Esophagus mucosa (tissue), 1 donor: ENCODE results near the gene SELENOO. TPM values are rescaled to one million over a fixed set of nuclear protein-coding genes. Genes with fewer than 3 reads are reported as not detected.
A peak's percentile ranks its signal among the peaks of the same experiment; 100 is the strongest.

Experiments
- ATAC-seq: fragments of 200-7000 bp; cut with Tn5 transposase; one replicate; pipeline ENCODE4 v1.9.1; 2020
- total RNA-seq: library from RNA; stranded (reverse); gene quantifications from one replicate; pipeline ENCODE4 v1.2.4, GENCODE V29; 2023
- donor health status: DM: yes; HTN: yes; CAD: no.

Gene SELENOO
- total RNA-seq, 1 donor from 2014 or later = 13.3 TPM

DNA sequence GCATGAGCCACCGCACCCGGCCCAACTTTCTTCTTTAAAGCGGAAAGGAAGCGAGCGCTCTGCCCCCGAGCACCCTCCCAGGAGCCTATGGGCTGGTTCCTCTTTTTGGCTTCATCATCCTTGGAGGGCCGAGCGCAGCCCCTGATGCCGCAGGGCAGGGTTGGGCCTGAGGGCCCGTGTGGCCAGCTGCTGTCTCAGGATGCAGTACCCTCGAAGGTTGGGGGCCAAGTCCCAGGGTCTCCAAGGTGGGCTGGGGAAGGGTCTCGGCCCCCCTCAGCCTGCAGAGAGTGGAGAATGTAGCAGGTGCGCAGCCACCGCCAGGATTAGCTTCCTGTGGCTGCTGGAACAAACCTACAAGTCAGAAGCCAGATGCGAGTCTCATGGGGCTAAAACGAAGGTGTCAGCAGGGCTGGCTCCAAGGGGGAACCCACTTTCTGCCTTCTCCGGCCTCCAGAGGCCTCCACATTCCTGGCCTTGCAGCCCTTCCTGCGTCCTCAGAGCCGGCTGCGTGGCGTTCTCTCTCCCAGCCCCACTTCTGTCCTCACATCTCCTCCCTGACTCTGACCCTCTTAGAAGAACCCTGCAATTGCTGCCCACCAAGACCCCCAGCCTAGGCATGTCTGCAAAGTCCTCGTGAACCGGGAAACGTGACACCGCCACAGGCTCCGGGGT is 27.4 kb upstream of the SELENOO start:
- no peak for ATAC-seq

DNA sequence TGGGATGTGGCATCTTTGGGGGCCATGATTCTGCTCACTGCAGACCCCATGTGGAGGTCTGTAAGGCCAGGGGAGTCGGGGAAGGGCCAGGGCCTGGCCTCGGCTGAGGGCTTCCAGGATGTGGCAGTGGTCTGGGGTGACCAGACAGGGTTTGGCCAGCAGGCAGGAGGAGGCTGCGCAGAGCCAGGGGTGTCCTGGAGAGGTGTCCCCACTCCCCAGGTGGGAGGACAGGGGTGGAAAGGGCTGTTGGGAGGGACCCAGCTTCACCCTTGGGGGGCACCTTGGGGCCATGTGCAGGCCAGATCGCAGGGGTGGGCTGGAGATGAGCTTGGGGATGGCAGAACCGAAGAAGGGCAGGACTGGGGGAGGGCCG is 26.8 kb upstream of the SELENOO start:
- ATAC-seq = no peak

DNA sequence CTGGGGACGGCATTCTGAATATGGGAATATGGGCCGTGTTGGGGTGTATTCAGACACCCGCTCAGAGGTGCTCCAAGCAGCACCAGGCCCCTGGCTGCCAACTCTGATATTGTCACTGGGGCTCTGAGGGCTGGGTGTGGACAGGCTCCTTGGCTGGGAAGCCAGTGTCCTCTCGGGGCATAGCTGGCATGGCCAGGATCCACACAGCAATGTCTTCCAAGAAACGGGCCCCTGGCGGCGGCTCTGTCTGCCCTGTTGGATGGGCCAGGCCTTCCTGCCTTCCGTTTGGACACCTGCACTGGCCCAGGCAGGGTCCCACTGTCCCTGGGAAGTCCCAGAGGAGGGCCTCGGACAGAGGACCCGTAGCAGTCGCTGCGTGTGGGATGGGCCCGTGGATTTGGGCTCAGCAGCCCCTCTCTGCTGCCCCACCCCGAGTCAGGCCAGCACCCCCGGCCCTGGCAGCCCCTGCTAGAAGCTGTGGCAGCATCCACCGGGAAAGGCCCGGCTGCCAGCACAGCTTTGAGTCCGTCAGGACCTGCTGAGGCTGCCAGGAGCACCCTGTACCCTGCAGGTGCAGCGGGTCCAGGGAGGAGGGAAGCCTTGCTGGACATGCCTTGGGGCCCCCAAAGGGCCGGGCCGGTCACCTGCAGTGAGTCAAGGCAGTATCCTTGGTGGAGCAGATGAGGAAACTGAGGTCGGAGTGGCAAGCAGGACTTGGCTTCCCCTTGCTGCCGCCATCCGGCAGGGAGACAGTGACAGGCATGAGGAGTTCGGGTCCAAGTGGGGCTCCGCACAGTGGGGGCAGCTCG is 26.2 kb upstream of the SELENOO start:
- no peak for ATAC-seq

DNA sequence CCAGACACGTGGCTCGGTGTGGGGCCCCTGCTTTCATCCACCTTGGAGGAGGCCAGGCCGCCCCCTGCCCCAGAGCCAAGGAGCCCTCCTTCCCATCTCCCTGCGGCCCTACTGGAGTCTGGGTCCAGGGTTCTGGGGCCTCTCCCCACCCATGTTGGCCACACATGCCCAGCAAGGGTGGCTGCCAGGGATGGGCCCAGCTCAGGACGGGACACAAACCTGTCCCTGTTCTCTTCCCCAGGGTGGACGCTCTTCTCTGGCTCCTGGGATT is 25.7 kb upstream of the SELENOO start:
- ATAC-seq = no peak

DNA sequence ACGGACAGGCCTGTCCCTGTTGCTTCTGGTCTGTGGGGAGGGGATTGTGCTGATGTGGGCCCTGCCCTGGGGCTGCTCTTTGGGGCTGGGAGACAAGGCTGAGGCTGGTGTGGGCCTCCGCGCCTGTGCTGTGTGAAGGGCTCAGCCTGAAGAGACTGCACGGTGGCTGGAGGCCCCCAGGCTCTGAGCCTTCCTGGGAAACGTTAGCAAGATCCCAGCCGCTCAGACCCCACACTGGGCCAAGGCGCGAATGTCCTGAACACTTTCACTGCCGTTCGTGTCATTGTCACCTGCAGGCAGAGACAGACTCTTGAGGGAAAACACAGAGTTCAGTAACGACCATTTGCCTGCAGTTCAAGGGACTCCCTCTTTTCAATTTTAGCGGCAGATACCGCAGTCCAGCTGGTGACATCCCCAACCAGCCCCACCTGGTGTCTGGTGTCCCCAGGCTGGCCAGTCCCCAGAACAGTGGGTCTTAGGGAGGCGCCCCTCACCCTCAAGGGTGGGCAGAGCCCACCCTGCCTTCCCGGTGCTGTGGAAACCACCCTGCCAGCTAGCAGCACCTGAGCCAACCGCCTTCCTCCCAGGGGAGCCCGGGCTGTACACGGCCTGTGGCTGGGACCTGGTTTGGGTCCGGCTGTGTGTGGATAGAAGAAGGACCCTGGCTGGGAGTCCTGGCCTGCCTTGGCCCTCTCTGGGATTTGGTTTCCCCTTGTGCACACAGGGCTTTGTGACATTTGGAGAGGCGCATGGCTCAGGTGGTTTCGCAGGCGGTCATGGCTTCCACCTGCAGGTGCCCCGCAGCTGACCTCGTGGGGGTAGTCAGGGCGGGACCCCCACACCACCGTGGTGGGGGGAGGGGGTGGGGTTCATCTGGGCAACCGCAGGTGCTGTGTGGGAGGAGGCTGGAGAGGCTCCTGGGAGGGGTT is 24.6 kb upstream of the SELENOO start:
- no peak for ATAC-seq

DNA sequence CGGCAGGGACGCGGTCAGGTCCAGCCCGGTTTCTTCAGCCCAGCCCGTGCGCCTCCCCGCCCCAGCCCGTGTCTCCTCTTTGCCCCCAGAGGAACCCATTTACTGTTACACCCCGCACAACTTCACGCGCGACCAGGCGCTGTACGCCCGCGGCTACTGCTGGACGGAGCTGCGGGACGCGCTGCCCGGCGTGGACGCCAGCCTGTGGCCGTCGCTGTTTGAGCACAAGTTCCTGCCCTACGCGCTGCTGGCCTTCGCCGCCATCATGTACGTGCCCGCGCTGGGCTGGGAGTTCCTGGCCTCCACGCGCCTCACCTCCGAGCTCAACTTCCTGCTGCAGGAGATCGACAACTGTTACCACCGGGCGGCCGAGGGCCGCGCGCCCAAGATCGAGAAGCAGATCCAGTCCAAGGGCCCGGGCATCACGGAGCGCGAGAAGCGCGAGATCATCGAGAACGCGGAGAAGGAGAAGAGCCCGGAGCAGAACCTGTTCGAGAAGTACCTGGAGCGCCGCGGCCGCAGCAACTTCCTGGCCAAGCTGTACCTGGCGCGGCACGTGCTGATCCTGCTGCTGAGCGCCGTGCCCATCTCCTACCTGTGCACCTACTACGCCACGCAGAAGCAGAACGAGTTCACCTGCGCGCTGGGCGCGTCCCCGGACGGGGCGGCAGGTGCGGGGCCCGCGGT is 23.8 kb upstream of the SELENOO start:
- no peak for ATAC-seq

DNA sequence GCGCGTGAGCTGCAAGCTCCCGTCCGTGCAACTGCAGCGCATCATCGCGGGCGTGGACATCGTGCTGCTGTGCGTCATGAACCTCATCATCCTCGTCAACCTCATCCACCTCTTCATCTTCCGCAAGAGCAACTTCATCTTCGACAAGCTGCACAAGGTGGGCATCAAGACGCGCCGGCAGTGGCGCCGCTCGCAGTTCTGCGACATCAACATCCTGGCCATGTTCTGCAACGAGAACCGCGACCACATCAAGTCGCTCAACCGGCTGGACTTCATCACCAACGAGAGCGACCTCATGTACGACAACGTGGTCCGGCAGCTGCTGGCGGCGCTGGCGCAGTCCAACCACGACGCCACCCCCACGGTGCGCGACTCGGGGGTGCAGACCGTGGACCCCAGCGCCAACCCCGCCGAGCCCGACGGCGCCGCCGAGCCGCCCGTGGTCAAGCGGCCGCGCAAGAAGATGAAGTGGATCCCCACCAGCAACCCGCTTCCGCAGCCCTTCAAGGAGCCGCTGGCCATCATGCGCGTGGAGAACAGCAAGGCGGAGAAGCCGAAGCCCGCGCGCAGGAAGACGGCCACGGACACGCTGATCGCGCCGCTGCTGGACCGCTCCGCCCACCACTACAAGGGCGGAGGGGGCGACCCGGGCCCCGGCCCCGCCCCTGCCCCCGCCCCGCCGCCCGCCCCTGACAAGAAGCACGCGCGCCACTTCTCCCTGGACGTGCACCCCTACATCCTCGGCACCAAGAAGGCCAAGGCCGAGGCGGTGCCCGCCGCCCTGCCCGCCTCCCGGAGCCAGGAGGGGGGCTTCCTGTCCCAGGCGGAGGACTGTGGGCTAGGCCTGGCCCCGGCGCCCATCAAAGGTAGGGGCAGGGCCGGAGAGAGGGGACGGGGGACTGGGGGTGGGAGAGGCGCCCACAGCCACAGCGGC is 23.0 kb upstream of the SELENOO start:
- ATAC-seq = no peak

DNA sequence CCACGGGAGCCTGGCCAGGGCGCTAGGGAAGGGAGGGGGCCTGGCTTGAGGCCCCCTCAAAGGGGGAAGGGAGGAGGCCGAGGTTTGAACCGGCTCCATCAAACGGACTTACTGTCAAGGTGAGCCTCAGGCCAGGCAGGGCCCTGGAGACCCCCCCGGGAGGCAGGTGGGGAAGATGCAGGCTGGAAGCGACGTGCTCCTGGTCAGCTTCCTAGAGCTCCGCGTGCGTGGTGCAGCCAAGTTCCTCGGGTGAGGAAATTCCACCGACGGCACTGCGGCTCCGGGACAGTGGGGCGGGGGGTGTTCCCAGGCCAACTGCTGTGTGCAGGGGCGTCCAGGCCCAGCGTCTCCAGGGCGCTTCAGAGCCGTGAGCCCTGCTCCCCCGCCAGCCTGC is 22.3 kb upstream of the SELENOO start:
- no peak for ATAC-seq

DNA sequence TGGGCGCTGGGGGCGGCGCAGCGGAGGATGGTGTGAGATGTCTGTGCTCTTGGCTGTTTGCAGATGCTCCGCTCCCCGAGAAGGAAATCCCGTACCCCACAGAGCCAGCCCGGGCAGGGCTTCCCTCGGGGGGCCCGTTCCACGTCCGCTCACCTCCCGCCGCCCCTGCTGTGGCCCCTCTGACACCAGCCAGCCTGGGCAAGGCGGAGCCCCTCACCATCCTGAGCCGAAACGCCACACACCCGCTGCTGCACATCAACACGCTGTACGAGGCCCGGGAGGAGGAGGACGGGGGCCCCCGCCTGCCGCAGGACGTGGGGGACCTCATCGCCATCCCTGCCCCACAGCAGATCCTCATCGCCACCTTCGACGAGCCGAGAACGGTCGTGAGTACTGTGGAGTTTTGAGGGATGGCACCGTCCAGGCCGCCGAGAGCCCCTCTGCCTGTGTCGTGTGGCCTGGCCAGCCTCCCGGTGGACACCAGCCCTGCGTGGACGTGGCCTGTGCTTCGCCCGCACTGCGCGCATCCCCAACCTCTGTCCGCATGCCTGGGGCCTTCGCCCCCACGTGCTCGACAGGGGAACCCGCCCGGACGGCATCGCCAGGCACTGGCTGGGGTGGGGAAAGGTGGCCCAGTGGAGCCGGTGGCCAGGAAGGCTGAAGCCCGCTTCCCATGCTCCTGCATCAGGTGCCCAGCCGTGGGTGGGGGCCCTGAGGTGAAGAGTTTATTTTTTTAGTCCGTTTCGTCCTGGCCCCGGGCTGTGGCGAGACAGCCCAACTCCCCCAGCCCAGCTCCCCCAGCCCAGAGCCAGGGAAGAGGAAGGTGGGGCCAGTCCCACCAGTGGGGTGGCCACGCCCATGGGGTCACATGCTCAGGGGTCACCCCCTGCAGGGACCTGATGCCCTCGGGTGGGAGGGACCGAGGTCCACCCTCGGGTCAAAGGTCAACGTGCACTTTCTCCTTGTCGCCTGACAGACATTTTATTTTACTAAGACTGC is 21.6 kb upstream of the SELENOO start:
- no peak for ATAC-seq

DNA sequence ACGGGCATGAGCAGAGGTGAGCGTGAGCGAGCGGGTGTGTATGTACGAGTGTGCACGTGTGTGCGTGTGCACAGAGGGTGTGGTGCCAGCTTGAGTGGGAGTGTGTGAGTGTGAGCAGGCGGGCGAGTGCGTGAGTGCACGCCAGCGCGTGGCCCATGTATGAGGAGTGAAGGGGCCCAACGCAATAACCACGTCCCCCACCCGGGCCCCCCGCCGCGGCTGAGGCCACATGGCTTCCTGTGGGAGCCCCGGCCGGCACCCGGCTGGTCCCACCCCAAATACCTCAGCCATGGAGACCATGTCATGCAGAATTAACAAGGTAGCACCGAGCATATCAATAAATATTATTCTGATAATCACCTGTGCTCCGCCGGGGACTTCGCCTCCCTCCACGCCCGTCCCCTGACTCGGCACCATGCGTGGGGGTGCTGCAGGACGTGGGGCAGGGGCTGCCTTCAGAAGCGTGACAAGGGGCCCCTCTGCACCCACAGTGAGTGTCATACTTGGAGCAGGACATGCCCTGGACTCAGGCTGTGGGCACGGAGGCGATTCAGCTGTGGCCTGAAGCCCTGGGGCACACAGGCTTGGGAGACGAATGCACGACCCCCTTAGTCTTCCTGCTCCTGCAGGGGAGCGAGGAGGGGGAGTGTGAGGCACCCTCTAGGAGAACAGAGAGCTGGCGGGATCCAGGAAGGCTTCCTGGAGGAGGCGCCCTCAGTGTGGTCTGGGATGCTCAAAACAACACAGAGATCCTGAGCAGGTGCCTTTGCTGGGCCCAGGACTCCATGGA is 20.7 kb upstream of the SELENOO start:
- no peak for ATAC-seq

DNA sequence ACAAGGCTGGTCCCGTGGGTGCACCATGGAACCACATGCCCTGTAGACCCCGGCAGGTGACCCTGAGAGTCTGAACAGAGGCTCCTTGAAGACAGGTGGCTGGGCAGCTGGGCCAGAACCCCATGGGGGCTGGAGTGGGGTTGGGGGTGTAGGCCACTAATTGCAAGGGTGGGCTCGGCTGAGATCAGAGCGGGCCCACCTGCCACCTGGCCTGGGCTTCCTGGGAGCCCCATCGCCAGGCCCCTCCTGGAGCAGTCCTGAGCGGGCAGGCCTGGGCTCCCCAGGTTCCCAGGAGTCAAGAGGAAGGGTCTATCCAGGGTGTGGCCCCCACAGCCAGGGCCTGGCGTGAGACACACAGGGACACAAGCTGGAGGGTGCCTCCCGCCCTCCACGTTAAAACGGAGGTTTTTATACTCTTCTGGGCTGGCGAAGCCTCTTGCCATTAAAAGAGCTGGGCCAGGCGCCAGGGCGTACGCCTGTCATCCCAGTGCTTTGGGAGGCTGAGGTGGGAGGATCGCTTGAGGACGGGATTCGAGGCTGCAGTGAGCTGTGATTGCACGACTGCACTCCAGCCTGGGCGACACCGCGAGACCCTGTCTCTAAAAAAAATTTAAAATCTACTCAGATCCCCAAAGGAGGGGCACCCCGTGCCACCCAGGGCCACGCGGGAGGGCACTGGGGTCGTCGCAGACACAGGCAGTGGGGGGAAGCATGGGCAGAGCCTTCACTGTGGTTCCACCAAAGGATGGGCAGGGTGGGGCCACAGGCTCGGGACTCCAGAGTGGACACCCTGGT is 19.9 kb upstream of the SELENOO start:
- ATAC-seq = no peak

DNA sequence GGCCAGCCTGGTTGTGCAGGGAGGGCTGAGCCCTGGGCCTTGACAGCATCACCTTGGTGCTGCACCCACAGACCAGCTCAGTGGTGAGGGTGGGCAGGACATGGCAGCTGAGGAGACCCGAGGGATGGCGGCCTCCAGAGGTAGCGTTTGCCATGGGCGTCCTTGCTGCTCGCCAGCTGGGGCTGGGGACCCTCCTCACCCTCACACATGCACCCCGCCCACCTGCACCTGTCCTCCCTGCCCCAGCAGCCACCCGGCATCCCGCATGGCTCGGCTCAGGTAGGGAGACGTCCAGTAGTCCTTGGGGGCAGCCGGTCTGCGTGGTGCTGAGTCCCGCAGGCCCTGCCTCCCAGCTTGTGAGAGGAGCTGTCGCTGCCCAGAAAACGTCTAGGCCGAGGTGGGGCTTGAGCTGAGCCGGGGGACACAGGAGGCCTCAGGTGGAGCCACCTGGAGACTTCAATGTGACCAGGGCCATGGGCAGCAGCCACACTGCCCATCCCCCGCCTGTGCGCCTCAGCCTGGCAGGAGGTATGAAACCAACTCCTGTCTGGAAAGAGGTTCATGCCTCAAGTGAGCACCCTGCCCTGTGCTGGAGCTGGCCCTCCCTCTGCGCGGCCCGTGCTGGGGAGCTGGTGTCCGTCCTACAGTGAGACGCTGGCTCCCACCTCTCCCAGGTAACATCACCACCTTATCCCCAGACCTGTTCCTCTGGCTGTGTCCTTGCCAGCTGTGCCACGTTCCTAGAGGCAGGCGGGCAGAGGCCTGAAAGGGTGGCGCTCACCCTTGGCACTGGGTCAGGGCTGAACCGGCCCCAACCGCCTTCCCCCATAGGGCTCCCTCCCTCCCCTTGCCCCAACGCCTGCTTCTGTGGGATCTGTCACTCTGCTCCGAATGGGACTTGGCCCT is 18.4 kb upstream of the SELENOO start:
- peak; percentile 50 for ATAC-seq

DNA sequence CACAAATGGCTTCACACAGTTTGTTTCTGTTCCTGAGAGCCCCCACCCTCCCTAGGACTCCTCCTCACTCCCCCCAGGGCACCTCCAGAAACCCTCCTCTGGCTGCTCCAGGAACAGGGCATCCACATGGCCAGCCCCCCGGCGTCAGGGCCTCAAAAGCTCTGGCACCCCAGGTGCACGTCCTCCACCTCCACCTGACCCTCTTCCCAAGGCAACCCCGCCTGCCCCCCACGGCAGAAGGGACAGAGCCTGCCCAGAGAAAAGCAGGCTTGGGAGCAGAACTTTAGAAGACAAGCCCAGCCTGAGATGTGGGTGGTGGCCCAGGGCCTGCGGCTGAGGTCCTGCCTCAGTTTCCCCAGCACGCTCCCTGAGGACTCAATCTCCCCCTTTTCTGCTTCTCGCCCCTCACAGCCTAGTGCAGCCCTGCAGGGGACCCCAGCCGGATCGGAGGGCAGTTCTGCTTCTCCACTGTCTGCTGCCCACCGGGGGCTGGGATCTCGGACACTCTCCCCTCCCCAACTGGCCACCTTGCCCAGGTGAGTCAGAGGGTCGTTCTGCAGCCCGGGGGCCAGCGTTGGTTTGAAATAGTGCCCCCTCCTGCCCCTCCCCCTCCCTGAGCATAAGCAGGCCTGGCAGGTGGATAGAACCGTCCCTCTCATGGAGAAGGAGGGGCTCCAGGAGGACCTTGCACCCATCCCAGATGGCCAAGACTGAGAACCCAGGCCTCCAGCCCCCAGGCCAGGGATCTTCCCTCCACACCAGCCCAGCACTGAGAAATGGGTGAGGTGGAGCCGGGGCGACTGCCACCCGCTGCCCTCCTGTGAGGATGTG is 17.5 kb upstream of the SELENOO start:
- ATAC-seq = no peak

DNA sequence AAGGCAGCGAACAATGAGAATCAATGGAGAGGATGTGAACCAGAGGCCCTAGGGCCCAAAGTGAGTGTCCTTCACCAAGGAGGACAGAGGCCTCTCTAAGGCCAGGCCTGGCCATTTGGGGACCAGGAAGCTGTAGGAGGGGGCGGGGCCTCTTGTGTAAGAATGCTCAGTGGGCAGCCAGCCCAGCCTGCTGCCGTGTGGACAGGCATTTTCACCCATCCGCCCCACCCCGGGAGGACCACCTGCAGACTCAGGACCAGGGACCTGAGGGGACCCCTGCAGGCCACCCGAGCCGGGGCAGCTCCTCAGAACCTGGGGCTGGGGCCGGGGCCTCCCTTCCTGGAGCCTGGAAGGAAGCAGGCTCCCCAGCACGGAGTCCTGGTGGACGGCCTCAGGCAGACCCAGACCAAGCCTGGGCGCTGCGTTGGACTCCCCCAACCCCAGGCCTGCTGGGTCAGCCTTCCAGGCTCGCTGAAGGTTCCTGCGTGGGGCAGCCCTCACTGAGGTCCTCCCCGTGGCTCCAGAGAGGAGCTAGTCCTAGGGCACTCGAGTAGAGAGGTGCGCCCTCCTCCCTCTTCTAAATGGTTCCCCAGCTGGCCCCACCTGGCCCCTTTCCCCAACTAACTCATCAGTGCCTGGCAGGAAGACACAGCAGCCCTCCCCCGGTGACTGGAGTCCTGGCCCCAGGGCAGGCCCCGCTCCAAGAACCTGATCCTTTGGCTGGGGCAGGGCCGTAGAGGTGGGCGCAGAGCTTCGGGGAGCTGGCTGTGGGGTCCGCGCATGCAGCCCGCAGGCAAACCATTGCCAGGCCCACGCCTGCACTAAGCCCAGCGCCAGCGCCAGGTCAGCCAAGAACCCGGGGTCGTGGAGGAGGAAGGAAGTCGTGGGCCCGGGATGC is 16.6 kb upstream of the SELENOO start:
- ATAC-seq = no peak

DNA sequence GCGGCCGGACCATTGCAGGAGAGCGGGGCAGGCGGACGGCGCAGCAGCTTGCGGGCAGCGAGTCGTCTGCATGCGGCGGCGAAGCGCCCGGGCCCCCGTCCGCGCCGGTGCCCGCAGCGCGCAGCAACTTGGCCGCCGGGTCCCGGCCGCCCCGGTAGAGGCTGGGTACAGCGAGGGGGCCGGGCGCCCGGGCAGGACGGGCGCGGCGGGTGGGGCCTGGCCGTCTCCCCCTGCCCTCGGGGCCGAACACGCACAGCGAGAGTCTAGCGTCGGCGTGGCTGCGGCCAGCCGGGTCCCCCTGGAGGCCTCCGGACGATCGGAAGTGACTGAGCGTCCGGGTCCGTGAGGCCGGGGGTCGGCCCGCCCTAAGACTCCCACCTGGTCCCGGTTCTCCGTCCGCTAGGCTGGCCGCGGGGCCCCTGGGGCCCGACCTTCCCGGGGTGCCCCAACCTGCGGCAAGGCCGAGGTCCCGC is 15.9 kb upstream of the SELENOO start:
- ATAC-seq = no peak
